Measurements from ENCODE around the gene NUDT22. TPM values are rescaled to one million over a fixed set of nuclear protein-coding genes. Genes with fewer than 3 reads are reported as not detected.
A peak's percentile ranks its signal among the peaks of the same experiment; 100 is the strongest.

The NUDT22 gene, protein sequence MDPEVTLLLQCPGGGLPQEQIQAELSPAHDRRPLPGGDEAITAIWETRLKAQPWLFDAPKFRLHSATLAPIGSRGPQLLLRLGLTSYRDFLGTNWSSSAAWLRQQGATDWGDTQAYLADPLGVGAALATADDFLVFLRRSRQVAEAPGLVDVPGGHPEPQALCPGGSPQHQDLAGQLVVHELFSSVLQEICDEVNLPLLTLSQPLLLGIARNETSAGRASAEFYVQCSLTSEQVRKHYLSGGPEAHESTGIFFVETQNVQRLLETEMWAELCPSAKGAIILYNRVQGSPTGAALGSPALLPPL
- total RNA-seq (2012; rRNA removed) (21.3 and 24.4 TPM in 2 replicates), polyA plus RNA-seq (2012; rRNA removed) (44.6 and 55.3 TPM in 2 replicates), Bru-seq, nascent RNA (percentile 53 among the genes with signal in this experiment), BruChase-seq, experiment 1, labeled RNA remaining after a 6-hour chase (percentile 61 among the genes with signal in this experiment), BruChase-seq, experiment 2, labeled RNA remaining after a 2-hour chase (percentile 53 among the genes with signal in this experiment)
- polyA plus RNA-seq (2012; cell fraction: cytosol; rRNA removed): 70.5 and 80.0 TPM in 2 replicates
- polyA plus RNA-seq (2012; cell fraction: nucleus; rRNA removed; ENCODE audit: low replicate concordance): 64.5 and 161 TPM in 2 replicates
- long read RNA-seq, transcript NUDT22-201 (6 exons, 1,094 nt): major isoform, 8 of 41 reads
- long read RNA-seq, partial matches to known transcripts: 24 of 41 reads
- long read RNA-seq, other reads (novel, unspliced or antisense): 6 of 41 reads

DNA sequence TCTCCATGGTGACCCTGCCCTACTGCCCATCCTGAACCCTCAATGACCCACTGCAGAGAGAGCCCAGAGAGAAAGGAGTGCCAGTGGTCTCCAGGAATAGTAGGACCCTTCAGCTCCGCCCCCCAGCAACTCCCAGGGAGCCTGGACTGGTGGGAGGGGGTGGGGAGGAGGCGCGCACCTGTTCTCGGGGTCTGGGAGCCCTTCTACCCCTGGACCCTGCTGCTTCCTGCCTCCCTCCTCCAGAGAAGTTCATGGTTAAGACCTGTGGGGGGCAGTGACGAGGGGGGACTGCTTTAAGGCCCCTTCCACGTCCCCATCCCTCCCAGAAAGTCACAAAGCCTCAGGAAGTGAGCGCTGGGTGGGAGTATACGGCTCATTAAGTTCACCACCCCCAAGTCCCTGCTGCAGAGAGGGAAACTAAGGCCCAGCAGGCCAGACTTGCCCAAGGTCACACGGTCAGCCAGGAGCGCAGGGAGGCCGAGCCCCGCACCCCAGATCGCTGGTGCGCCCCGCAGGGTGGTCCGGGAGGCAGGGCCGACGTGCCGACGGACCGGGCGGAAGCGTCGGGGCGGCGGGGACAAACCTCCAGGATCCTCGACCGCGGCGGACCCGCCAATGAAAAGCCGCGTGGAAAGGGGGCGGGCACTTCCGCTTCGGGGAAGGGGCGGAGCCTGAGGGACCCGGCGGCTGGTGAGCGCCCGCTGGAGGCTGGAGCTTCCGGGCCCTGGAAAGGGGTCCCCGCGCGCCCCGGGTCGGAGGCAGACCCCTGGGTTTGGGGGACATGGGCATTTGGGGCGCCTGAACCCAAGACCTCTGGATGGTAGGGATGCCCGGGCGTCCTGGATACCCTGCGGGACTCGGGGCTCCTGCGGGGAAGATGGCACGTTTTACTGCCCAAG lies at the start of gene NUDT22, which contains the start of gene TRPT1:
NUDT22 (plus strand) TSS at position 667 of the 899 bp plus-strand sequence. CDS start 379 bp downstream, outside the sequence.
TRPT1 (minus strand) TSS at position 579 of the 899 bp plus-strand sequence; CDS start at position 253, 326 bp downstream.
- 0% methylated on average over 30 of the region's 54 CpGs; no CpG with 5 or more reads in 1 of the 2 experiments for WGBS, 2 experiments (ENCODE audit: extremely low coverage in 2 of 2, insufficient read length in 1 of 2)
- H3K56ac ChIP-seq (ENCODE audit: extremely low read depth, insufficient read depth, low read length): peak within 1 kb of the TSS; percentile 83
- H4K5ac ChIP-seq (ENCODE audit: low read depth, low read length): peak within 1 kb of the TSS; percentile 95
- no peaks in the 10 kb centered on the region for H3K9me3 ChIP-seq (ENCODE audit: control insufficient read depth, insufficient read depth, low read length)
- peaks cover 19% of the 10 kb centered on the region for H3K9me1 ChIP-seq (ENCODE audit: insufficient read depth, low read length)
- peak within 1 kb of the TSS; percentile 94 for H4K91ac ChIP-seq (ENCODE audit: insufficient read depth, low read depth, low read length)
- H3K9ac ChIP-seq (ENCODE audit: low read depth, low read length): peak within 1 kb of the TSS; percentile 93
- peaks cover 22 to 62% of the 10 kb centered on the region in 2 experiments; a peak in 3 of 4 replicates for H3K79me1 ChIP-seq (ENCODE audit: low read depth in 1 of 2, low read length in 2 of 2)
- H4K8ac ChIP-seq (ENCODE audit: low read depth in 2 of 2, low read length in 2 of 2): peak within 1 kb of the TSS; percentile 86 to 99
- peak within 1 kb of the TSS; percentile 92 for H3K23ac ChIP-seq (ENCODE audit: low read depth, low read length)
- no peaks in the 10 kb centered on the region for H3K27me3 ChIP-seq (ENCODE audit: control insufficient read depth, insufficient read depth, low read length)
- dilution Hi-C loops (cut with HindIII; ENCODE audit: low sequenced_read_pairs, unreplicated experiment): no loop called here
- DNase-seq: peak; percentile 66
- BruUV-seq (replicated peaks): no TSS peak
- H2BK20ac ChIP-seq (ENCODE audit: low read depth, low read length): no peak within 1 kb of the TSS
- peaks cover 20% of the 10 kb centered on the region for H3K4me1 ChIP-seq (ENCODE audit: control insufficient read depth, insufficient read depth, low read length)
- TF ChIP-seq MXI1 (IDR thresholded peaks at IDR 0.05; ENCODE audit: borderline replicate concordance, low read depth, low read length) (peak; percentile 70; the same call in 1 of the 2 replicates), POLR2A (IDR thresholded peaks at IDR 0.05; ENCODE audit: low read depth, low read length) (peak; percentile 49), RFX5 (IDR thresholded peaks at IDR 0.05; ENCODE audit: low read depth, low read length) (no peak), BHLHE40 (IDR thresholded peaks at IDR 0.05; ENCODE audit: low read depth, low read length) (0 out of 2 replicates have a peak, but pooled peaks have one; percentile 21), MAFK (IDR thresholded peaks at IDR 0.05; ENCODE audit: low read depth, low read length) (no peak), RAD21 (IDR thresholded peaks at IDR 0.05; ENCODE audit: low read length) (no peak), FOS (IDR thresholded peaks at IDR 0.05; ENCODE audit: low read depth, low read length) (no peak)
- TF ChIP-seq, protein P1, sequence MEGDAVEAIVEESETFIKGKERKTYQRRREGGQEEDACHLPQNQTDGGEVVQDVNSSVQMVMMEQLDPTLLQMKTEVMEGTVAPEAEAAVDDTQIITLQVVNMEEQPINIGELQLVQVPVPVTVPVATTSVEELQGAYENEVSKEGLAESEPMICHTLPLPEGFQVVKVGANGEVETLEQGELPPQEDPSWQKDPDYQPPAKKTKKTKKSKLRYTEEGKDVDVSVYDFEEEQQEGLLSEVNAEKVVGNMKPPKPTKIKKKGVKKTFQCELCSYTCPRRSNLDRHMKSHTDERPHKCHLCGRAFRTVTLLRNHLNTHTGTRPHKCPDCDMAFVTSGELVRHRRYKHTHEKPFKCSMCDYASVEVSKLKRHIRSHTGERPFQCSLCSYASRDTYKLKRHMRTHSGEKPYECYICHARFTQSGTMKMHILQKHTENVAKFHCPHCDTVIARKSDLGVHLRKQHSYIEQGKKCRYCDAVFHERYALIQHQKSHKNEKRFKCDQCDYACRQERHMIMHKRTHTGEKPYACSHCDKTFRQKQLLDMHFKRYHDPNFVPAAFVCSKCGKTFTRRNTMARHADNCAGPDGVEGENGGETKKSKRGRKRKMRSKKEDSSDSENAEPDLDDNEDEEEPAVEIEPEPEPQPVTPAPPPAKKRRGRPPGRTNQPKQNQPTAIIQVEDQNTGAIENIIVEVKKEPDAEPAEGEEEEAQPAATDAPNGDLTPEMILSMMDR (conservative IDR thresholded peaks at IDR 0.05; ENCODE audit: low read depth, low read length): peak; percentile 12; the same call in 1 of the 2 replicates
- TF ChIP-seq, protein P2, sequence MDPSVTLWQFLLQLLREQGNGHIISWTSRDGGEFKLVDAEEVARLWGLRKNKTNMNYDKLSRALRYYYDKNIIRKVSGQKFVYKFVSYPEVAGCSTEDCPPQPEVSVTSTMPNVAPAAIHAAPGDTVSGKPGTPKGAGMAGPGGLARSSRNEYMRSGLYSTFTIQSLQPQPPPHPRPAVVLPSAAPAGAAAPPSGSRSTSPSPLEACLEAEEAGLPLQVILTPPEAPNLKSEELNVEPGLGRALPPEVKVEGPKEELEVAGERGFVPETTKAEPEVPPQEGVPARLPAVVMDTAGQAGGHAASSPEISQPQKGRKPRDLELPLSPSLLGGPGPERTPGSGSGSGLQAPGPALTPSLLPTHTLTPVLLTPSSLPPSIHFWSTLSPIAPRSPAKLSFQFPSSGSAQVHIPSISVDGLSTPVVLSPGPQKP (IDR thresholded peaks at IDR 0.05; ENCODE audit: borderline replicate concordance, low read depth, low read length): no peak
- H3K18ac ChIP-seq (ENCODE audit: low read depth, low read length): peak within 1 kb of the TSS; percentile 82
- peak within 1 kb of the TSS; percentile 95 for H3K4ac ChIP-seq (ENCODE audit: low read depth, low read length)
- H2AK5ac ChIP-seq (ENCODE audit: low read depth, low read length): peak within 1 kb of the TSS; percentile 94
- ChIA-PET POLR2A (ENCODE audit: unreplicated experiment) (interaction anchor here (0.5 kb wide), 1 partner anchor 75 kb away, joined by 3 read pairs; no protein-coding TSS in a partner anchor), CTCF (interaction anchor here (0.6 to 0.9 kb wide), 2 partner anchors 36 to 75 kb away, joined by 3 read pairs; no protein-coding TSS in a partner anchor)
- peak within 1 kb of the TSS; percentile 90 for H2BK5ac ChIP-seq (ENCODE audit: low read depth, low read length, poor library complexity, severe bottlenecking)
- peak within 1 kb of the TSS; percentile 99 for H2AFZ ChIP-seq (replicated peaks; ENCODE audit: low read length, poor library complexity)
- no peaks in the 10 kb centered on the region; the same call in 1 of the 2 replicates for H4K20me1 ChIP-seq (ENCODE audit: insufficient read depth, low read length)
- peak within 1 kb of the TSS; percentile 100 for H2AK9ac ChIP-seq (replicated peaks; ENCODE audit: low read depth, low read length, poor library complexity)
- H3K36me3 ChIP-seq (ENCODE audit: control insufficient read depth, insufficient read depth, low read length): peaks cover 5% of the 10 kb centered on the region
- in situ Hi-C loops (cut with MboI; ENCODE audit: low sequenced_read_pairs): no loop called here
- peak within 1 kb of the TSS; percentile 25 for H2BK120ac ChIP-seq (ENCODE audit: low read depth, low read length)
- H3K27ac ChIP-seq (ENCODE audit: insufficient read depth, low read length): peak within 1 kb of the TSS; percentile 85
- intact Hi-C loops (cut with micrococcal nuclease): no loop called here
- H3K4me2 ChIP-seq (ENCODE audit: low read depth, low read length): peak within 1 kb of the TSS; percentile 95
- peak within 1 kb of the TSS; percentile 95 for H3K14ac ChIP-seq (replicated peaks; ENCODE audit: low read depth, low read length)
- H3K4me3 ChIP-seq (ENCODE audit: insufficient read depth, low read depth, low read length): peak within 1 kb of the TSS; percentile 95
- H2BK15ac ChIP-seq (ENCODE audit: low read depth, low read length): peak within 1 kb of the TSS; percentile 26; the same call in 1 of the 3 replicates
- ATAC-seq (ENCODE audit: low read depth): peak; percentile 84

All from IMR-90 (cell line).